Ascending aorta (tissue), 2 donors: Measurements from ENCODE around the gene MVB12B. TPM values are rescaled to one million over a fixed set of nuclear protein-coding genes. Genes with fewer than 3 reads are reported as not detected.

Experiments
- DNase-seq, 2 donors: peaks; one replicate each; pipeline ENCODE4 v3.0.0-alpha.2; 2019; ENCODE audit warnings: low spot score in 2 of 2
- H3K27ac ChIP-seq, 2 donors: fragments of 200-600 bp; sonication (generic); one replicate each; pipeline ENCODE4 v1.5.1; 2016 to 2017; ENCODE audit warnings: mild to moderate bottlenecking in 1 of 2
- H3K27me3 ChIP-seq: fragments of 200-600 bp; sonication (generic); one replicate; pipeline ENCODE4 v1.5.1; 2017
- H3K36me3 ChIP-seq, 2 donors: fragments of 200-600 bp; sonication (generic); one replicate each; pipeline ENCODE4 v1.5.1; 2016
- H3K4me1 ChIP-seq, 2 donors: fragments of 200-600 bp; sonication (generic); one replicate each; pipeline ENCODE4 v1.5.1; 2016 to 2017; ENCODE audit warnings: mild to moderate bottlenecking in 1 of 2
- H3K4me3 ChIP-seq, 2 donors: fragments of 200-600 bp; sonication (generic); one replicate each; pipeline ENCODE4 v1.5.1; 2016 to 2017; ENCODE audit warnings: mild to moderate bottlenecking in 1 of 2
- H3K9me3 ChIP-seq, 2 donors: fragments of 200-600 bp; sonication (generic); one replicate each; pipeline ENCODE4 v1.5.1; 2016
- intact Hi-C: fragments of 100-400 bp; cut with DNase I; formaldehyde crosslinking; loops from one replicate; pipeline ENCODE4 v1.15.1; 2023
- total RNA-seq: library from RNA; depleted of rRNA; stranded (reverse); fragments of >200 nt; gene quantifications from one replicate; pipeline ENCODE4 v1.1.0, GENCODE V29; 2016
- TF ChIP-seq, protein P1 (sequence below), 3 experiments: fragments of 200-600 bp in 2 of 3; fragments of 450-650 bp in 1 of 3; sonication (generic) in 2 of 3; IDR thresholded peaks; one replicate each; pipeline ENCODE4 v1.5.1; 2016 to 2019; ENCODE audit warnings: antibody characterized with exemption in 3 of 3, mild to moderate bottlenecking in 1 of 3, moderate library complexity in 1 of 3

Gene MVB12B
- total RNA-seq, 1 donor from 2014 or later, result 9.4 TPM

DNA sequence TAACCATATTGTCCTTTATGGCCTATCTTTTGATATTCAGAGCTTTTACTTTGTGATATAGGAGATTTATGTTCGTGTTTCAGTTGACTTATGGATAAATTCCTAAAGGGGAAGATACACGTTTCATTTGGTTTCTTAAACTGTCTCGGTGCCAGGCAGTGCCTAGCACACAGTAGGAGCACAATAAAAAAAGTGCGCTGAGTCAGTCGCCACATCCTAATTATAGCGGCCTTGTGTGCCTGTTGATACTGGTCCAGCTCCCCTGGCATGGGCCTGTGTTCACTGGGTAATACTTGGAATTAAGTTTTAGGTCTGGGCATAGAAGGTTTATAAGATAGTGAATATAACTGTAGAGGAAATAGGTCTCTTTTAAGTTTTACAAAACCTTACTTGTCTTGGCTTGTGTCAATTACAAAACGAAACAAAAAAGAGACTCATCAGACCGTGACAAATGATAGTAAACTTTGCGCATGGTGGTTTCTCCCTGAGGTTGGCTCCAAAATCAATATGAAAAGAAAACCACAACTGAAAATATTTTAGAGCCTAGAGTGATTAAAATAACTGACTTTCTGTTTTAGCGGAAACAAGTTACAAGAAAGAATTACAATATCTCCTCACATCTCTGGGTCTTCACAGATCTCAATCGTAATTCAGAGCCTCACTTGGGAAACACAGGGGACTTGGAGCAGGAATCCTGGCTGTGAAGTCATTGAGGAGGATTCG, 84.8 kb downstream of the MVB12B start:
- intact Hi-C loops, result no loop called here
- no peaks in the 10 kb centered on the region for H3K9me3 ChIP-seq
- H3K4me1 ChIP-seq, result no peaks in the 10 kb centered on the region
- H3K4me3 ChIP-seq, result no peak overlapping the region
- TF ChIP-seq, protein P1, sequence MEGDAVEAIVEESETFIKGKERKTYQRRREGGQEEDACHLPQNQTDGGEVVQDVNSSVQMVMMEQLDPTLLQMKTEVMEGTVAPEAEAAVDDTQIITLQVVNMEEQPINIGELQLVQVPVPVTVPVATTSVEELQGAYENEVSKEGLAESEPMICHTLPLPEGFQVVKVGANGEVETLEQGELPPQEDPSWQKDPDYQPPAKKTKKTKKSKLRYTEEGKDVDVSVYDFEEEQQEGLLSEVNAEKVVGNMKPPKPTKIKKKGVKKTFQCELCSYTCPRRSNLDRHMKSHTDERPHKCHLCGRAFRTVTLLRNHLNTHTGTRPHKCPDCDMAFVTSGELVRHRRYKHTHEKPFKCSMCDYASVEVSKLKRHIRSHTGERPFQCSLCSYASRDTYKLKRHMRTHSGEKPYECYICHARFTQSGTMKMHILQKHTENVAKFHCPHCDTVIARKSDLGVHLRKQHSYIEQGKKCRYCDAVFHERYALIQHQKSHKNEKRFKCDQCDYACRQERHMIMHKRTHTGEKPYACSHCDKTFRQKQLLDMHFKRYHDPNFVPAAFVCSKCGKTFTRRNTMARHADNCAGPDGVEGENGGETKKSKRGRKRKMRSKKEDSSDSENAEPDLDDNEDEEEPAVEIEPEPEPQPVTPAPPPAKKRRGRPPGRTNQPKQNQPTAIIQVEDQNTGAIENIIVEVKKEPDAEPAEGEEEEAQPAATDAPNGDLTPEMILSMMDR (IDR thresholded peaks at IDR 0.05), result no peak
- H3K27me3 ChIP-seq, result no peaks in the 10 kb centered on the region
- H3K27ac ChIP-seq, result no peak overlapping the region
- peaks cover 0 to 8% of the 10 kb centered on the region in 2 donors for H3K36me3 ChIP-seq
- DNase-seq, result no peak

DNA sequence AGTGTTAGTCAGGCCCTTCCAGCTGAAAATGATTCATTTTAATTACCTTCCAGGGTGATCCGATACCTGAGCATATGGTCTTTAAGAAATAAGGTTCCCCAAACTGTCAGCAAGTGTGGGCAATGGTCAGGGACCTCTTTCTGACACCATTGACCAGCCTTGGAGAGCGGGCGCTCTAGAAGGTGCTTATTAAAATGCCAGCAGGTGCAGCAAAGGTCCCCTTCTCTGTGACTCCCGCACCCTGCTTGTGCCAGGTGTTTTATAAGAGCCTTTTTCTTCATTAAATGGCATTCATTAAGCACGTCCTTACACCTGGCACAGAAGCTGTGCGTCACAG, 85.3 kb downstream of the MVB12B start:
- TF ChIP-seq, protein P1 (IDR thresholded peaks at IDR 0.05), result no peak
- no peaks in the 10 kb centered on the region for H3K4me1 ChIP-seq
- no peak overlapping the region for H3K4me3 ChIP-seq
- peaks cover 0 to 8% of the 10 kb centered on the region in 2 donors for H3K36me3 ChIP-seq
- intact Hi-C loops, result no loop called here
- no peak overlapping the region for H3K27ac ChIP-seq
- no peaks in the 10 kb centered on the region for H3K9me3 ChIP-seq
- DNase-seq, result no peak
- no peaks in the 10 kb centered on the region for H3K27me3 ChIP-seq

DNA sequence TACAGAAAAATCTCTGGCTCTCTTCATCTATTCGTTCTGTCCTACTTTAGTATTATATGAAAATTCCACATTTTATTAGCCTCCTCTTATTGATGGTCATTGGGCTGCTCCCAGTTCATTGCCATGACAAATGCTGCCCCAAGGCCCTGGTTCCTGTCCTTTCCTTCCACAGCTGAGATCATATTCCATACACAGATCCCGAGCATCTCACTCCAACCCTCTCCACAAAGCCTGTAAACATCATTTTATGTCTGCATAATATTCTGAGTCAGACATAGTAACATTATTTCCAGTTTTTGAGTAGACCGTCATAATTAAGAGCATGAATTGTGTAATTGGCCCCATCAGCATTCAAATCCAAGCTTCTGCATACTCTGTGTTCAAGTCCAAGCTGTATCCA, 86.3 kb downstream of the MVB12B start:
- no peak for DNase-seq
- intact Hi-C loops, result no loop called here
- no peaks in the 10 kb centered on the region for H3K27me3 ChIP-seq
- H3K9me3 ChIP-seq, result no peaks in the 10 kb centered on the region
- no peak overlapping the region for H3K27ac ChIP-seq
- TF ChIP-seq, protein P1 (IDR thresholded peaks at IDR 0.05), result no peak
- no peak overlapping the region for H3K4me3 ChIP-seq
- peaks cover 0 to 8% of the 10 kb centered on the region in 2 donors for H3K36me3 ChIP-seq
- H3K4me1 ChIP-seq, result no peaks in the 10 kb centered on the region

DNA sequence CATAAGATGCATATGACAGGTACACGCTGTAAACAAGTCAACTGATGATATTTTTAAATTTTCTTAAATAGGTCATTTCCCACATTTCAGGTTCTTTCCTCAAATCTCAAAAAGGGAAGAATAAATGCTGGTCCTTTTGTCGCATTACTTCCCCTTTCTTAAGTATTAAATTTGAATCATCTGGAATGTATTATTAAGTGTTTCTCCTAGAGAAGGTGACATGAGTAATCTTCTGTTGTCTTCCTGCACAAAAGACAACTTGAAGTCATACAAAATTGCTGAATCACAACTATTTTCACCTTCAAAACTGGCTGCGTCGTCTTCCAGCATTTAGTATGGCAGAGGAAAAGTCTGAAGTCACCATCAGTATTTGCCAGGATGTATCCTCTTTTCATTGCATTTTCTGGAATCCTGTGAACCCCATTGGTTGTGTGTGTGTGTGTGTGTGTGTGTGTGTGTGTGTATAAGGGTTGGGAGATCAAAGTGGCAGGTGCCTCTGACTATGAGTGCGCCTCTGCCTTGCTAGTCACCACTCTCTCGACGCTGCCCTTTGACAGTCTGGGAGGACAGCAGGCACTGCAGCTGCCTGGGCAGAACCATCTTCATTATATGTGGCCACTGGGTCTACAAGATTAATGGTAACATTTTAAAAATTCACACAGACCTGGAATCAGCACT, 86.9 kb downstream of the MVB12B start:
- H3K4me3 ChIP-seq, result no peak overlapping the region
- H3K27me3 ChIP-seq, result no peaks in the 10 kb centered on the region
- TF ChIP-seq, protein P1 (IDR thresholded peaks at IDR 0.05), result no peak
- intact Hi-C loops, result no loop called here
- H3K9me3 ChIP-seq, result no peaks in the 10 kb centered on the region
- no peak for DNase-seq
- H3K27ac ChIP-seq, result no peak overlapping the region
- peaks cover 0 to 8% of the 10 kb centered on the region in 2 donors for H3K36me3 ChIP-seq
- H3K4me1 ChIP-seq, result no peaks in the 10 kb centered on the region

DNA sequence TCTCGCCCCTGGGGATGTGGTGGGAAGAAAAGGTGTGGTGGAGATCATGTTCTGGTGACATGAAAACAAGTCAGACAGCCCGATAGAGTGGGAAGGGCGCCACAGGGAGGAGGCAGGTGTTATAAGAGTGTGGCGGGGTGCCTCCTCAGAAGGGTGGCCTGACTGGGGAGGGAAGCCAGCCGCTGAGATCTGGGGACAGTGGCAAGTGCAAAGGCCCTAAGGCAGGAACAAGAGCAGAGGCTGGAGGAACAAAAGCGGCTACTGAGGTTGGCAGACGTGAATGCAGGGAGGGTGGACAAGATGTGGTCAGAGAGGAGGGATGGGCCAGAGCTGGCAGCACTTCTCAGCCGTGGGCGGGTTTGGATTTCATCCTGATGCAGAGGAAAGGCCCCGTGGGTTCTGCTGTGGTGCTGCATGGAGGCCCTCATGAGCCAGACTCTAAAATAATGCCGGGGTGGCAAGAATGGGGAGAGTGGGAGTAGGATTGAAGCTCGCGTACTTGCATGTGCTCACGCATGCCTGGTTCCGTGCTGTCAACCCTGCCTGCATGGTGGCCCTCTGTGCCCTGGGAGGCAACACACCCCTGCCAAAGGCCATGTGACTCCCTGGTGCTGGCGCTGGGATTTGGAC, 89.2 kb downstream of the MVB12B start:
- H3K4me3 ChIP-seq, result no peak overlapping the region
- H3K27me3 ChIP-seq, result no peaks in the 10 kb centered on the region
- DNase-seq, result peak in 1 of 2 donors; percentile 28
- intact Hi-C loops, result no loop called here
- H3K36me3 ChIP-seq, result peaks cover 0 to 5% of the 10 kb centered on the region in 2 donors
- no peaks in the 10 kb centered on the region for H3K9me3 ChIP-seq
- TF ChIP-seq, protein P1 (IDR thresholded peaks at IDR 0.05), result no peak
- no peaks in the 10 kb centered on the region for H3K4me1 ChIP-seq
- no peak overlapping the region for H3K27ac ChIP-seq
